H9 (cell line): ENCODE results near the gene RHBDD2. TPM values are rescaled to one million over a fixed set of nuclear protein-coding genes. Genes with fewer than 3 reads are reported as not detected.
"Not testable (repeated sequence)": the region's sequence is repeated elsewhere in the genome, so short reads cannot be mapped to it uniquely, and the experiment has no call there.

Source experiments
- DNase-seq: peaks from one replicate; pipeline ENCODE4 v3.0.0-alpha.2; 2017
- H2AFZ ChIP-seq: one replicate; pipeline ENCODE4 v1.6.1; 2013; ENCODE audit warnings: mild to moderate bottlenecking, low read length, control low read depth, moderate library complexity
- H2AK5ac ChIP-seq: 2 replicates; pipeline ENCODE4 v1.6.1; 2013; ENCODE audit warnings: low read length, control low read depth, mixed read lengths; ENCODE audit not compliant: insufficient read length
- H2BK120ac ChIP-seq: one replicate; pipeline ENCODE4 v1.6.1; 2013; ENCODE audit warnings: low read depth, mild to moderate bottlenecking, low read length, control low read depth, inconsistent platforms; ENCODE audit not compliant: poor library complexity, severe bottlenecking
- H2BK12ac ChIP-seq: 2 replicates; pipeline ENCODE4 v1.6.1; 2013; ENCODE audit warnings: low read length, control low read depth, mixed read lengths, low read depth; ENCODE audit not compliant: insufficient read length
- H2BK15ac ChIP-seq: 2 replicates; pipeline ENCODE4 v1.6.1; 2013; ENCODE audit warnings: low read depth, low read length, control low read depth
- H2BK20ac ChIP-seq: one replicate; pipeline ENCODE4 v1.6.1; 2013; ENCODE audit warnings: low read depth, mild to moderate bottlenecking, low read length, control low read depth, inconsistent platforms; ENCODE audit not compliant: poor library complexity, severe bottlenecking
- H2BK5ac ChIP-seq: 2 replicates; pipeline ENCODE4 v1.6.1; 2013; ENCODE audit warnings: low read length, control low read depth, mixed read lengths; ENCODE audit not compliant: insufficient read length
- H3K14ac ChIP-seq: 2 replicates; pipeline ENCODE4 v1.6.1; 2013; ENCODE audit warnings: low read length, control low read depth; ENCODE audit not compliant: insufficient read depth
- H3K18ac ChIP-seq: 2 replicates; pipeline ENCODE4 v1.6.1; 2013; ENCODE audit warnings: low read depth, mild to moderate bottlenecking, mixed read lengths, low read length, control low read depth; ENCODE audit not compliant: insufficient read length
- H3K23ac ChIP-seq: 2 replicates; pipeline ENCODE4 v1.6.1; 2013; ENCODE audit warnings: low read length, control low read depth, mixed read lengths, low read depth; ENCODE audit not compliant: insufficient read length
- H3K23me2 ChIP-seq: 2 replicates; pipeline ENCODE4 v1.6.1; 2013; ENCODE audit warnings: low read depth, mild to moderate bottlenecking, mixed read lengths, low read length, control low read depth; ENCODE audit not compliant: insufficient read length, poor library complexity, severe bottlenecking
- H3K27ac ChIP-seq: 2 replicates; pipeline ENCODE4 v1.5.1; 2013; ENCODE audit warnings: low read length, control low read depth, mixed read lengths, low read depth; ENCODE audit not compliant: insufficient read length
- H3K27me3 ChIP-seq: 2 replicates; pipeline ENCODE4 v1.6.1; 2013; ENCODE audit warnings: low read length, control low read depth, inconsistent platforms; ENCODE audit not compliant: insufficient read depth
- H3K4ac ChIP-seq: 2 replicates; pipeline ENCODE4 v1.6.1; 2013; ENCODE audit warnings: low read depth, mild to moderate bottlenecking, control low read depth, inconsistent platforms, low read length, moderate library complexity
- H3K4me1 ChIP-seq: 2 replicates; pipeline ENCODE4 v1.6.1; 2013; ENCODE audit warnings: low read length, control low read depth, inconsistent platforms; ENCODE audit not compliant: insufficient read depth
- H3K4me2 ChIP-seq: 2 replicates; pipeline ENCODE4 v1.6.1; 2013; ENCODE audit warnings: low read length, control low read depth, mixed read lengths; ENCODE audit not compliant: insufficient read length, insufficient read depth
- H3K56ac ChIP-seq: 2 replicates; pipeline ENCODE4 v1.6.1; 2013; ENCODE audit warnings: low read depth, mild to moderate bottlenecking, mixed read lengths, low read length, control low read depth; ENCODE audit not compliant: insufficient read length
- H3K79me1 ChIP-seq: 2 replicates; pipeline ENCODE4 v1.6.1; 2013; ENCODE audit warnings: low read depth, mild to moderate bottlenecking, moderate library complexity, low read length, control low read depth, inconsistent platforms; ENCODE audit not compliant: insufficient read depth, poor library complexity, severe bottlenecking
- H3K79me2 ChIP-seq: 2 replicates; pipeline ENCODE4 v1.6.1; 2013; ENCODE audit warnings: low read length, control low read depth, inconsistent platforms; ENCODE audit not compliant: insufficient read depth
- H3K9ac ChIP-seq: 2 replicates; pipeline ENCODE4 v1.6.1; 2013; ENCODE audit warnings: low read length, control low read depth, mixed read lengths; ENCODE audit not compliant: insufficient read length; ENCODE audit errors: extremely low read depth
- H3K9me3 ChIP-seq: one replicate; pipeline ENCODE4 v1.6.1; 2013; ENCODE audit warnings: low read depth, low read length, inconsistent platforms; ENCODE audit not compliant: control insufficient read depth
- H3T11ph ChIP-seq: one replicate; pipeline ENCODE4 v1.6.1; 2013; ENCODE audit warnings: mild to moderate bottlenecking, low read length, control low read depth, inconsistent platforms
- H4K20me1 ChIP-seq: one replicate; pipeline ENCODE4 v1.6.1; 2013; ENCODE audit not compliant: control insufficient read depth, insufficient read length, insufficient read depth
- H4K5ac ChIP-seq: 2 replicates; pipeline ENCODE4 v1.6.1; 2013; ENCODE audit warnings: low read depth, mild to moderate bottlenecking, mixed read lengths, low read length, control low read depth; ENCODE audit not compliant: insufficient read length
- H4K8ac ChIP-seq: replicated peaks from 2 replicates; pipeline ENCODE4 v1.6.1; 2013; ENCODE audit warnings: low read length, control low read depth, mixed read lengths, low read depth; ENCODE audit not compliant: insufficient read length
- H4K91ac ChIP-seq: 2 replicates; pipeline ENCODE4 v1.6.1; 2013; ENCODE audit warnings: low read depth, mild to moderate bottlenecking, moderate library complexity, mixed read lengths, low read length, control low read depth; ENCODE audit not compliant: insufficient read length
- H3K27ac Mint-ChIP-seq, 3 experiments: 2 replicates in 2 of 3; 3 replicates in 1 of 3; pipeline ENCODE4 v1.8.0; 2020 to 2021; ENCODE audit warnings: mixed read lengths in 3 of 3, mild to moderate bottlenecking in 1 of 3, moderate library complexity in 1 of 3
- H3K27me3 Mint-ChIP-seq: 2 replicates; pipeline ENCODE4 v1.8.0; 2021; ENCODE audit warnings: low read depth, mild to moderate bottlenecking, moderate library complexity, mixed read lengths
- H3K36me3 Mint-ChIP-seq, 3 experiments: 2 replicates in 2 of 3; 3 replicates in 1 of 3; pipeline ENCODE4 v1.8.0; 2020 to 2021; ENCODE audit warnings: low read depth in 3 of 3, mixed read lengths in 3 of 3; ENCODE audit not compliant: insufficient read depth in 1 of 3
- H3K4me1 Mint-ChIP-seq, 2 experiments: 2 replicates each; pipeline ENCODE4 v1.8.0; 2020; ENCODE audit warnings: mixed read lengths in 2 of 2
- H3K4me3 Mint-ChIP-seq, 2 experiments: 2 replicates in 1 of 2; 3 replicates in 1 of 2; pipeline ENCODE4 v1.8.0; 2020 to 2021; ENCODE audit warnings: mild to moderate bottlenecking in 2 of 2, mixed read lengths in 2 of 2, moderate library complexity in 1 of 2
- H3K9me3 Mint-ChIP-seq, 2 experiments: 2 replicates in 1 of 2; 3 replicates in 1 of 2; pipeline ENCODE4 v1.8.0; 2020; ENCODE audit warnings: mild to moderate bottlenecking in 2 of 2, mixed read lengths in 2 of 2, moderate library complexity in 1 of 2
- CTCF ChIP-seq: fragments of 200-600 bp; sonication (generic); conservative IDR thresholded peaks from 3 replicates; pipeline ENCODE4 v1.8.0; 2021; ENCODE audit warnings: antibody characterized with exemption, mild to moderate bottlenecking
- WGBS: extraction: QIAGEN DNeasy Blood & Tissue Kit; methylation state at CpG from one replicate; pipeline ENCODE4 v1.1.7; 2013; ENCODE audit warnings: missing lambda C conversion rate, low lambda C conversion rate, mixed read lengths; ENCODE audit not compliant: insufficient read length; ENCODE audit errors: extremely low coverage; 5-methylcytosine and 5-hydroxymethylcytosine counted together
- total RNA-seq: library from RNA; stranded (reverse); gene quantifications from 2 replicates; pipeline ENCODE4 v1.2.1, GENCODE V29; 2021

RHBDD2 gene
- total RNA-seq, 1 experiment from 2014 or later = 30.0 TPM

GRCh38 chr7:75872073-75872782 lies 6.6 kb upstream of the RHBDD2 start:
- WGBS = no CpG with 5 or more reads among the region's 13 CpGs
- no peak overlapping the region for H3K4me2 ChIP-seq
- no peaks in the 10 kb centered on the region for H4K20me1 ChIP-seq

GRCh38 chr7:75874180-75874579 lies 4.7 kb upstream of the RHBDD2 start:
- not testable (repeated sequence) for H3K27me3 Mint-ChIP-seq, H3T11ph ChIP-seq, H2BK15ac ChIP-seq, H2BK12ac ChIP-seq, H3K9me3 Mint-ChIP-seq, H2AK5ac ChIP-seq, H3K27ac Mint-ChIP-seq, H3K36me3 Mint-ChIP-seq, H2BK5ac ChIP-seq, H4K20me1 ChIP-seq, H3K56ac ChIP-seq, H4K91ac ChIP-seq, H3K27ac ChIP-seq, H3K27me3 ChIP-seq, H3K23me2 ChIP-seq, DNase-seq, H2BK20ac ChIP-seq, H3K18ac ChIP-seq, H3K4me3 Mint-ChIP-seq, H3K23ac ChIP-seq, H3K4me2 ChIP-seq, H3K14ac ChIP-seq, H3K4me1 ChIP-seq, H3K79me1 ChIP-seq, H3K79me2 ChIP-seq, H3K9ac ChIP-seq, H4K5ac ChIP-seq, H3K4ac ChIP-seq, H2AFZ ChIP-seq, H3K9me3 ChIP-seq, H2BK120ac ChIP-seq, H4K8ac ChIP-seq
- no CpG with 5 or more reads among the region's 3 CpGs for WGBS
- H3K4me1 Mint-ChIP-seq = peaks cover 11 to 12% of the 10 kb centered on the region in 2 experiments

More at GRCh38 chr7:75872073-75872782, 6.6 kb upstream of the RHBDD2 start:
- Histone ChIP-seq H3K27ac (no peak overlapping the region), H3K23ac (no peak overlapping the region), H3K79me2 (no peaks in the 10 kb centered on the region), H3K4me1 (no peaks in the 10 kb centered on the region), H3K18ac (no peak overlapping the region), H4K8ac (no peak overlapping the region), H4K91ac (no peak overlapping the region), H2AFZ (no peak overlapping the region), H2BK15ac (no peak overlapping the region), H2BK120ac (no peak overlapping the region), H3K9me3 (no peaks in the 10 kb centered on the region), H3K23me2 (no peaks in the 10 kb centered on the region), H3K27me3 (no peaks in the 10 kb centered on the region), H3K14ac (no peak overlapping the region), H2BK5ac (no peak overlapping the region), H2BK20ac (no peak overlapping the region), H3K79me1 (no peaks in the 10 kb centered on the region), H2AK5ac (no peak overlapping the region), H3T11ph (no peak overlapping the region), H4K5ac (no peak overlapping the region), H3K4ac (no peak overlapping the region), H3K56ac (no peak overlapping the region), H2BK12ac (no peak overlapping the region), H3K9ac (no peak overlapping the region)
- Mint-ChIP-seq H3K4me1 (peaks cover 4 to 5% of the 10 kb centered on the region in 2 experiments; a peak in 3 of 4 replicates), H3K27me3 (peaks cover 2% of the 10 kb centered on the region; the same call in 1 of the 2 replicates), H3K36me3 (no peaks in the 10 kb centered on the region), H3K4me3 (no peak overlapping the region), H3K9me3 (no peaks in the 10 kb centered on the region; a peak in 1 of 5 replicates), H3K27ac (no peak overlapping the region)
- DNase-seq = no peak
- no peak for TF ChIP-seq CTCF
